DND-41 (cell line): ENCODE results near the gene OR11H7.
"Not testable (repeated sequence)": the region's sequence is repeated elsewhere in the genome, so short reads cannot be mapped to it uniquely, and the experiment has no call there.

Experiments used
- ATAC-seq: fragments of 200-7000 bp; cut with Tn5 transposase; 3 replicates; pipeline ENCODE4 v1.9.1; 2021; ENCODE audit warnings: low read depth; ENCODE audit not compliant: insufficient read depth
- DNase-seq: peaks from one replicate; pipeline ENCODE4 v3.0.0-alpha.2; 2020
- H2AFZ ChIP-seq: 2 replicates; pipeline ENCODE4 v1.6.0; 2012; ENCODE audit warnings: low read depth, low read length
- H3K27ac ChIP-seq: 2 replicates; pipeline ENCODE4 v1.5.1; 2012; ENCODE audit warnings: low read length, inconsistent platforms
- H3K27me3 ChIP-seq: fragments of 200-600 bp; sonication (generic); 2 replicates; pipeline ENCODE4 v1.6.0; 2012; ENCODE audit warnings: low read length, mild to moderate bottlenecking, inconsistent platforms; ENCODE audit not compliant: insufficient read depth, poor library complexity
- H3K36me3 ChIP-seq: 2 replicates; pipeline ENCODE4 v1.5.1; 2012; ENCODE audit warnings: low read length, inconsistent platforms; ENCODE audit not compliant: insufficient read depth
- H3K4me1 ChIP-seq: 2 replicates; pipeline ENCODE4 v1.5.1; 2012; ENCODE audit warnings: mild to moderate bottlenecking, low read length; ENCODE audit not compliant: insufficient read depth
- H3K4me2 ChIP-seq: 2 replicates; pipeline ENCODE4 v1.6.0; 2012; ENCODE audit warnings: mild to moderate bottlenecking, moderate library complexity, low read length, inconsistent platforms; ENCODE audit not compliant: insufficient read depth
- H3K4me3 ChIP-seq, 2 experiments: fragments of 200-600 bp in 1 of 2; shearing (Covaris generic) in 1 of 2; 2 replicates each; pipeline ENCODE4 v1.5.1; 2012 to 2016; ENCODE audit warnings: inconsistent platforms in 2 of 2, low read length in 2 of 2, mild to moderate bottlenecking in 2 of 2, low read depth in 1 of 2, moderate library complexity in 1 of 2
- H3K79me2 ChIP-seq: 2 replicates; pipeline ENCODE4 v1.6.0; 2012; ENCODE audit warnings: low read length, inconsistent platforms; ENCODE audit not compliant: insufficient read depth
- H3K9ac ChIP-seq: 2 replicates; pipeline ENCODE4 v1.6.0; 2012; ENCODE audit warnings: low read depth, mild to moderate bottlenecking, inconsistent platforms, low read length, moderate library complexity
- H3K9me3 ChIP-seq: 2 replicates; pipeline ENCODE4 v1.5.1; 2012; ENCODE audit warnings: low read length, moderate library complexity, mild to moderate bottlenecking, inconsistent platforms; ENCODE audit not compliant: insufficient read depth, severe bottlenecking
- H4K20me1 ChIP-seq: 2 replicates; pipeline ENCODE4 v1.6.0; 2012; ENCODE audit warnings: low read length; ENCODE audit not compliant: insufficient read depth
- CTCF ChIP-seq: IDR thresholded peaks from 2 replicates; pipeline ENCODE4 v1.5.1; 2012; ENCODE audit warnings: borderline replicate concordance, low read length, moderate library complexity, mild to moderate bottlenecking; ENCODE audit not compliant: poor library complexity, severe bottlenecking; ENCODE audit errors: extremely low read depth
- EZH2 ChIP-seq: IDR thresholded peaks from 3 replicates; pipeline ENCODE4 v1.6.1; 2012; ENCODE audit warnings: borderline replicate concordance, low read depth, mild to moderate bottlenecking, moderate library complexity, low read length, inconsistent platforms; ENCODE audit not compliant: severe bottlenecking

The OR11H7 gene

GRCh38 chr14:20274062-20274461, 45.3 kb downstream of the OR11H7 start:
- Histone ChIP-seq H3K36me3 (no peaks in the 10 kb centered on the region; the same call in 1 of the 2 replicates), H3K4me2 (no peak overlapping the region), H3K27ac (no peak overlapping the region), H4K20me1 (no peaks in the 10 kb centered on the region), H3K27me3 (no peaks in the 10 kb centered on the region), H3K4me1 (peaks cover 11% of the 10 kb centered on the region), H3K79me2 (no peaks in the 10 kb centered on the region), H3K9ac (no peak overlapping the region), H3K4me3 (no peak overlapping the region), H3K9me3 (peaks cover 18% of the 10 kb centered on the region), H2AFZ (no peak overlapping the region)
- TF ChIP-seq EZH2, result no peak
- no peak for TF ChIP-seq CTCF
- DNase-seq, result no peak
- no peak for ATAC-seq

- Histone ChIP-seq H3K9me3 (peaks cover 18% of the 10 kb centered on the region), H2AFZ (no peak overlapping the region), H3K36me3 (no peaks in the 10 kb centered on the region; the same call in 1 of the 2 replicates), H3K4me2 (no peak overlapping the region), H3K27ac (no peak overlapping the region), H3K4me1 (peaks cover 21% of the 10 kb centered on the region), H3K27me3 (no peaks in the 10 kb centered on the region), H3K9ac (no peak overlapping the region), H4K20me1 (no peaks in the 10 kb centered on the region), H3K4me3 (no peak overlapping the region), H3K79me2 (no peaks in the 10 kb centered on the region)
- ATAC-seq (no peak), DNase-seq (no peak)
- no peak for TF ChIP-seq EZH2
Observed at GRCh38 chr14:20277409-20277808, 48.6 kb downstream of the OR11H7 start.

- H3K4me2 ChIP-seq, result 0 out of 2 replicates have a peak overlapping the region, but pooled peaks have one; percentile 14
- peak overlapping the region; percentile 66; the same call in 1 of the 2 replicates for H3K27ac ChIP-seq
- no peaks in the 10 kb centered on the region for H4K20me1 ChIP-seq
- H2AFZ ChIP-seq, result peak overlapping the region; percentile 42; the same call in 1 of the 2 replicates
- H3K9ac ChIP-seq, result no peak overlapping the region
- peaks cover 11% of the 10 kb centered on the region for H3K9me3 ChIP-seq
- peak; percentile 83 for DNase-seq
- TF ChIP-seq CTCF (no peak), EZH2 (no peak)
- H3K4me3 ChIP-seq, result no peak overlapping the region
- peaks cover 21% of the 10 kb centered on the region for H3K4me1 ChIP-seq
- ATAC-seq, result peak; percentile 99
- no peaks in the 10 kb centered on the region; the same call in 1 of the 2 replicates for H3K36me3 ChIP-seq
- H3K79me2 ChIP-seq, result no peaks in the 10 kb centered on the region
- no peaks in the 10 kb centered on the region for H3K27me3 ChIP-seq
Observed at GRCh38 chr14:20278414-20278813, 49.6 kb downstream of the OR11H7 start.

GRCh38 chr14:20280265-20280664, 51.5 kb downstream of the OR11H7 start:
- not testable (repeated sequence) for H4K20me1 ChIP-seq, H3K9me3 ChIP-seq, H3K27me3 ChIP-seq, H3K36me3 ChIP-seq, H3K4me2 ChIP-seq, H3K4me3 ChIP-seq, H3K9ac ChIP-seq, H2AFZ ChIP-seq, ATAC-seq, H3K79me2 ChIP-seq, H3K27ac ChIP-seq
- peak; percentile 9 for DNase-seq
- peaks cover 21% of the 10 kb centered on the region for H3K4me1 ChIP-seq
